ENCODE data around the gene OSCP1.

Gene OSCP1

DNA sequence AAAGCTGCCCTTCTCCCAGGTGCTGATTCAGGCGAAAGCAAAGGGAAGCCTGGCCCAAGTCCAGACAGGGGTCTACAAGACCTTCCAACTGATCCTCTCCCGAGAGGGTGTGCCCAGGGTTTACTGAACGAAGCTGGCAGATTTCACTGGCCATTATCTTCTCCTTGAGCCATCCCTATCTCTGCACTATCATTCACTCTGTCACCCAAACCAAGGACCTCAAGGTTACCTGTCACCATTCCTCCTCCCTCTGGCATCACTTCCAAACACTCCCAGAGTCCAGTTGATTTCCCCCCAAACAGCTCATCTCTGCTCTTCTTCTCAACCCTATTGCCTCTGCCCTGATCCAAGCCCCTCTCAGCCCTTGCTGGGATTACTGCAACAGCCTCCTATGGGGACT is 69.5 kb downstream of the OSCP1 start:
- DNase-seq, result no peak

- no peak for DNase-seq
These were observed 70.1 kb downstream of the OSCP1 start for GRCh38 chr1:36380143-36380619.

DNA sequence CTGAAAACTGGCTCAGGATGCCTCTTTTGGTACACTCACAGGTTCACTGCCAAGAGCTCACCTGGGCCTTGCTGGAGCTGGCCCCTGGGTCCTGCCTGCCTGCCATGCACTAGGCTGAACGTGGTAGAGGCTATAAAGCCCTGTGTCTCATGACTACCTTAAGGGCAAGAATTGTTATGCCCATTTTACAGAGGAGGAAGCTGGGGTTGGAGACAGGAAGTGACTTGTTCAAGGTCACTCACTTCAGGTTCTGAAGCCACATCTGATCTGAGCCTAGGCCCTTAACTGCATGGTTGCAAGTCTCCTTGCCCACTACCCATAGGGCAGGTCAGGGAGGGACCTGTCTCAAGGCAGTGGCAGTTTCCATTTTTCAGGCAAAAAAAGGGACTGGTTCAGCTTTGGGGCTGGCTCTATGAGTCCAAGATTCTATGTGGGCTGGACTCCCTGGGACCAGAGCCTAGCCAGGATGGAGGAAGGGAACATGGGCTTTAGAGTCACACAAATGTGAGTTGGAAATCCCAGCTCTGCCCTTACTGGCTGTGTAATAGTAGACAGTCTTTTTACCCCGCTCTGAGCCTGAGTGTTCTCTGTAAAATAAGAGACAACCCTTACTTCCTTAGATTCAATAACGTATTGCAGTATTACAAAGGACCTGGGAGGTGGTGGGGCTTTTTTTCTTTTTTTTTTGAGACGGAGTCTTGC is 72.3 kb downstream of the OSCP1 start:
- DNase-seq, result peak; percentile 67 to 71 (median 69)

DNA sequence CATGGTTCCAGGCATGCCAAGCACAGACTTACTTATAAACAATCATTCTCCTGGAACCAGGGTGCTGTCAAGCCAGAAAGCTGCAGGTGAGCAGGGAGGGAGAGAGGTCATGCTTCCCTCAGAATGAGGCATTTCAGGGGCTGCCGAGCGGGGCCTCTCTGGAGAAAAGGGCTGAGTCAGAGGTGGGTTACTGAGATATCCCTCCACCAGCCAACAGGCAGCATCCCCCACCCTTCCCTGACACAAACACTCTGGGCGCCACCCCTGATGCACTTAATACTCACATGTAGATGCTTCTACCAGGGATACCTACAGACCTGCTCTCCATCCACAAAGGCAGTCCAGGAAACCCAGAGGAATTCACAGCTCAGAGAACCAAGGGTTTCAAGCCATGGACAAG is 77.6 kb downstream of the OSCP1 start:
- DNase-seq, result no peak

DNA sequence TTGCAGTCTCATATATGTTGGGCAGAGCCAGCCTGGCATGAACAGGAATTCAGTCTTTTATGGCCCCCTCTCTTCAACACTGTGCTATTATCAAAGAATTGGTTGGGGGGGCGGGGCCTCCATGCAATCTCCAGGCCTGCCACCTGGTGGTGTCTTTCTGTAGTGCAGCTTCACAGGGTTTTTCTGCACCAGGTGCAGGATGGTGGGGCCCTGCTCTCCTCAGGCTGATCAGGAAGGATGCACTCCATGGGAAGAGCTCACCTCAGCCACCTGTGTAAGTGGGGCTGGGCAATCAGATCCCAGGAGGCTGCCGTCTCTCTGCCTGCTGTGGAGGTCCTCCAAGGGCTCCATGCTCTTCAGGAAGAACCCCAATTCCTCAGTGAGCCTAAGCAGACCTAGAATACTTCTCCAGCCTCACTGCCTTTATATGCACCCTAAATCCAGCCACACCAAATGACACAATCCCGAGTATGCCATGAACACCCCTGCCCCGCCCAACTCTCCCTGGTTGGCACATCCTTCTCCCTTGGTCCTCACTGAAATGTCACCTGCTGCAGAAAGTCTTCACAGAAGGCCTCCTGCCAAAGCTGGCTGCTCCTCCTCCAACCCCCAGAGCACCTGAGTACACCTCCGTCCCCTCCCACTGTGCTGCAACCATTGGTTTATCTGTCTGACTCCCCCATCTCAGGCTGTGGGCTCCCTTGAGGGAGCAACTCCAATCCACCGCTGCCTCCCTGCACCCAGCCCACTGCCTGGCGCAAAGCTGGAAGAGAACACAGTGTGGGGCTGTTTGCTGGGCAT is 81.0 kb downstream of the OSCP1 start:
- DNase-seq, result peak; percentile 72 to 86 (median 82)

All from suppressor macrophage treated with lipopolysaccharide for 1 hour (primary cell).